K562 (cell line): Measurements from ENCODE around the gene KRI1. TPM values are rescaled to one million over a fixed set of nuclear protein-coding genes. Genes with fewer than 3 reads are reported as not detected.

Source experiments
- ATAC-seq: fragments of 200-7000 bp; cut with Tn5 transposase; 3 replicates; pipeline ENCODE4 v1.9.1; 2020; ENCODE audit warnings: moderate library complexity
- BruUV-seq: library from RNA; stranded (reverse); fragments of 400-500 nt; replicated peaks from 2 replicates; lab custom pipeline; 2021; lab: Mats Ljungman, UMichigan
- CTCF ChIA-PET: fragments of 300-600 bp; formaldehyde crosslinking; extraction: SDS; loops from one replicate; lab custom pipeline; 2021; ENCODE audit warnings: low intra/inter-chr PET ratio; lab: Yijun Ruan, JAX
- POLR2A ChIA-PET: fragments of 300-600, 350-650 bp; sonication (Branson Sonifier 250); formaldehyde crosslinking; extraction: SDS; loops from one replicate; lab custom pipeline; 2021; ENCODE audit warnings: antibody characterized with exemption, inconsistent platforms; lab: Yijun Ruan, JAX
- DNase-seq, 4 experiments: peaks; one replicate each; pipeline versions ENCODE4 v3.0.0 to v3.0.0-alpha.2; 2011 to 2018; ENCODE audit warnings: low spot score in 3 of 4, mixed read lengths in 3 of 4; ENCODE audit errors: extremely low read depth in 1 of 4
- FAIRE-seq: peaks from 2 replicates; lab custom pipeline; 2011; peaks lifted over from hg19 to GRCh38; lab: Jason Lieb, UNC
- H2AFZ ChIP-seq: 2 replicates; pipeline ENCODE4 v1.6.0; 2011; ENCODE audit warnings: low read depth, low read length, control low read depth, inconsistent platforms
- H3K27ac ChIP-seq: fragments of 200-600 bp; 3 replicates; pipeline ENCODE4 v1.8.0; 2011; ENCODE audit warnings: low read depth, mild to moderate bottlenecking, control low read depth, inconsistent platforms, low read length, moderate library complexity, mixed read lengths; ENCODE audit errors: extremely low read depth
- H3K27me3 ChIP-seq, 2 experiments: fragments of 300-600 bp in 1 of 2; 2 replicates in 1 of 2; 3 replicates in 1 of 2; pipeline versions ENCODE4 v1.6.0 to v1.8.0; 2011; ENCODE audit warnings: inconsistent platforms in 2 of 2, low read length in 2 of 2, mild to moderate bottlenecking in 1 of 2, mixed read lengths in 1 of 2, moderate library complexity in 1 of 2; ENCODE audit not compliant: control insufficient read depth in 2 of 2, insufficient read depth in 2 of 2
- H3K36me3 ChIP-seq: fragments of 300-600 bp; 3 replicates; pipeline ENCODE4 v1.8.0; 2011; ENCODE audit warnings: mild to moderate bottlenecking, low read length, inconsistent platforms; ENCODE audit not compliant: control insufficient read depth, insufficient read depth
- H3K4me1 ChIP-seq, 2 experiments: fragments of 200-600 bp in 1 of 2; replicated peaks in 1 of 2; 2 replicates in 1 of 2; 3 replicates in 1 of 2; pipeline versions ENCODE4 v1.5.1 to v1.8.0; 2011; ENCODE audit warnings: inconsistent platforms in 2 of 2, low read length in 2 of 2, mild to moderate bottlenecking in 1 of 2, mixed read lengths in 1 of 2, moderate library complexity in 1 of 2; ENCODE audit not compliant: control insufficient read depth in 2 of 2, insufficient read depth in 2 of 2
- H3K4me2 ChIP-seq: 2 replicates; pipeline ENCODE4 v1.6.1; 2011; ENCODE audit warnings: low read length, control low read depth, inconsistent platforms, mixed read lengths; ENCODE audit not compliant: insufficient read depth
- H3K4me3 ChIP-seq: fragments of 200-600 bp; sonication (generic), shearing (Covaris generic); 2 replicates; pipeline ENCODE4 v1.5.1; 2016; ENCODE audit warnings: control low read depth, inconsistent platforms
- H3K79me2 ChIP-seq: fragments of 200-600 bp; 3 replicates; pipeline ENCODE4 v1.8.0; 2011; ENCODE audit warnings: low read length, inconsistent platforms; ENCODE audit not compliant: control insufficient read depth, insufficient read depth
- H3K9ac ChIP-seq, 2 experiments: 2 replicates each; pipeline versions ENCODE4 v1.6.0 to v1.6.1; 2011; ENCODE audit warnings: low read depth in 2 of 2, low read length in 2 of 2, control low read depth in 1 of 2, inconsistent platforms in 1 of 2, mild to moderate bottlenecking in 1 of 2, mixed read lengths in 1 of 2; ENCODE audit not compliant: insufficient read depth in 1 of 2
- H3K9me1 ChIP-seq: one replicate; pipeline ENCODE4 v1.6.0; 2011; ENCODE audit warnings: inconsistent platforms, mild to moderate bottlenecking, low read length, moderate library complexity; ENCODE audit not compliant: control insufficient read depth, insufficient read depth
- H3K9me3 ChIP-seq: replicated peaks from 2 replicates; pipeline ENCODE4 v1.5.1; 2011; ENCODE audit warnings: low read depth, low read length, inconsistent platforms; ENCODE audit not compliant: control insufficient read depth, insufficient read depth
- H4K20me1 ChIP-seq: replicated peaks from 2 replicates; pipeline ENCODE4 v1.6.1; 2011; ENCODE audit warnings: low read length, inconsistent platforms, mixed read lengths; ENCODE audit not compliant: control insufficient read depth, insufficient read depth
- CBX3 ChIP-seq, 2 experiments: IDR thresholded peaks; 1 replicate in 1 of 2; 2 replicates in 1 of 2; pipeline ENCODE4 v1.6.1; 2012; ENCODE audit warnings: inconsistent platforms in 2 of 2, low read length in 2 of 2, borderline replicate concordance in 1 of 2, control low read depth in 1 of 2
- CBX5 ChIP-seq: IDR thresholded peaks from 2 replicates; pipeline ENCODE4 v1.6.1; 2014; ENCODE audit warnings: low read depth, borderline replicate concordance
- E2F6 ChIP-seq, 2 experiments: IDR thresholded peaks; 2 replicates each; pipeline ENCODE4 v1.6.1; 2011; ENCODE audit warnings: borderline replicate concordance in 1 of 2, control low read depth in 1 of 2, low read depth in 1 of 2, low read length in 1 of 2, mild to moderate bottlenecking in 1 of 2, mixed read lengths in 1 of 2, moderate library complexity in 1 of 2; ENCODE audit not compliant: insufficient read depth in 1 of 2, insufficient read length in 1 of 2, poor library complexity in 1 of 2, severe bottlenecking in 1 of 2; ENCODE audit errors: extremely low read depth in 1 of 2
- FOXA3 ChIP-seq, 2 experiments: fragments of 450-650 bp in 1 of 2; sonication (generic) in 1 of 2; formaldehyde crosslinking; IDR thresholded peaks in 1 of 2; conservative IDR thresholded peaks in 1 of 2; 2 replicates each; pipeline versions ENCODE4 v1.4.0 to v1.8.0; 2020 to 2022; ENCODE audit warnings: mild to moderate bottlenecking in 2 of 2, missing genetic modification reagents in 1 of 2
- FOXM1 ChIP-seq, 2 experiments: fragments of 450-650 bp in 1 of 2; sonication (generic) in 1 of 2; formaldehyde crosslinking in 1 of 2; IDR thresholded peaks; 2 replicates each; pipeline versions ENCODE4 v1.6.1 to v1.9.0; 2017 to 2022; ENCODE audit warnings: low read depth in 2 of 2, mild to moderate bottlenecking in 2 of 2, missing genetic modification reagents in 1 of 2, moderate library complexity in 1 of 2
- HDAC6 ChIP-seq: IDR thresholded peaks from 2 replicates; pipeline ENCODE4 v1.6.1; 2012; ENCODE audit warnings: low read depth, mild to moderate bottlenecking, control low read depth, inconsistent platforms, low read length, moderate library complexity
- KDM1A ChIP-seq, 2 experiments: fragments of 450-650 bp; IDR thresholded peaks; 2 replicates each; pipeline ENCODE4 v1.6.1; 2016; ENCODE audit warnings: mild to moderate bottlenecking in 2 of 2
- POLR2G ChIP-seq: fragments of 200-400 bp; formaldehyde crosslinking; IDR thresholded peaks from 2 replicates; pipeline ENCODE4 v1.6.1; 2017; ENCODE audit warnings: low read depth, mild to moderate bottlenecking, antibody characterized with exemption, low read length, moderate library complexity
- TAL1 ChIP-seq: fragments of 450-650 bp; IDR thresholded peaks from 2 replicates; pipeline ENCODE4 v1.6.1; 2016; ENCODE audit warnings: mild to moderate bottlenecking
- ZFP36 ChIP-seq: fragments of 150-350 bp; IDR thresholded peaks from 2 replicates; pipeline ENCODE4 v1.6.1; 2018; ENCODE audit warnings: low read length, low read depth; ENCODE audit not compliant: partially characterized antibody
- ZKSCAN3 ChIP-seq: fragments of 250-450 bp; sonication (Bioruptor Pico); IDR thresholded peaks from 2 replicates; pipeline ENCODE4 v1.4.0; 2020
- ZKSCAN8 ChIP-seq: fragments of 200-800 bp; sonication (Bioruptor generic); IDR thresholded peaks from 2 replicates; pipeline ENCODE4 v1.6.1; 2016; ENCODE audit warnings: missing genetic modification characterization, missing compliant biosample characterization
- ZNF695 ChIP-seq: fragments of 450-650 bp; formaldehyde crosslinking; IDR thresholded peaks from 2 replicates; pipeline ENCODE4 v1.4.0; 2020; ENCODE audit warnings: mild to moderate bottlenecking, moderate library complexity
- WGBS: fragments of 100-300 bp; shearing (Covaris generic); methylation state at CpG from one replicate; pipeline ENCODE4 v1.1.6; 2016; ENCODE audit warnings: low coverage, mixed read lengths; ENCODE audit not compliant: insufficient coverage; ENCODE audit errors: missing lambda C conversion rate; 5-methylcytosine and 5-hydroxymethylcytosine counted together
- in situ Hi-C: fragments of 300-500 bp; cut with MboI; formaldehyde crosslinking; loops from 4 replicates; pipeline ENCODE4 v1.15.0; 2018; ENCODE audit warnings: inconsistent platforms, mixed read lengths
- intact Hi-C: fragments of 100-400 bp; cut with micrococcal nuclease; formaldehyde crosslinking; loops from 2 replicates; pipeline ENCODE4 v1.14.2; 2022
- polyA plus RNA-seq, 8 experiments: library from polyadenylated mRNA; depleted of rRNA in 4 of 8; stranded (reverse) in 5 of 8; unstranded in 3 of 8; fragments of >200 nt; fragmentation: Nextera tagmentation in 2 of 8; fragmentation: Illumina TruSeq in 1 of 8; extraction: Ambion mirVana in 2 of 8; extraction: Trizol in 1 of 8; gene quantifications; 2 replicates each; pipeline versions ENCODE4 v1.2.1 to v1.2.3, GENCODE V29; 2011 to 2014; ENCODE audit warnings: inconsistent platforms in 1 of 8, missing spikeins in 1 of 8
- total RNA-seq, 7 experiments: library from RNA; depleted of rRNA in 6 of 7; stranded (reverse); fragments of >200 nt in 6 of 7; fragmentation: Illumina TruSeq in 2 of 7; extraction: Trizol in 2 of 7; gene quantifications; 2 replicates each; pipeline versions ENCODE4 v1.2.1 to v1.2.3, GENCODE V29; 2011 to 2021; ENCODE audit warnings: low replicate concordance in 1 of 7
- TF ChIP-seq, protein P1 (sequence below): fragments of 200-800 bp; sonication (Bioruptor generic); IDR thresholded peaks from 2 replicates; pipeline ENCODE4 v1.6.1; 2017; ENCODE audit warnings: missing genetic modification characterization, missing compliant biosample characterization

KRI1 gene
- total and polyA plus RNA-seq, 9 of the 15 experiments (the other 6 are each of a cell fraction or from before 2014, with no cell fraction given) = 1.1 to 50.7 (median 24.7) TPM

GRCh38 chr19:10544242-10544752 is 21.5 kb downstream of the KRI1 start (continued):
- TF ChIP-seq ZFP36 (peak; percentile 17), CBX3 (IDR thresholded peaks at IDR 0.05; ENCODE audit: borderline replicate concordance in 1 of 2, low read length in 2 of 2) (0 out of 3 replicates have a peak, but pooled peaks of 1 of the 2 experiments have one; percentile 12), KDM1A (IDR thresholded peaks at IDR 0.05) (peak in 1 of 2 experiments; percentile 89), FOXM1 (IDR thresholded peaks at IDR 0.05; ENCODE audit: low read depth) (0 out of 2 replicates have a peak, but pooled peaks have one; percentile 31), FOXM1 (CRISPR knock-in tag; IDR thresholded peaks at IDR 0.05; ENCODE audit: low read depth) (no peak), POLR2G (no peak)

DNA sequence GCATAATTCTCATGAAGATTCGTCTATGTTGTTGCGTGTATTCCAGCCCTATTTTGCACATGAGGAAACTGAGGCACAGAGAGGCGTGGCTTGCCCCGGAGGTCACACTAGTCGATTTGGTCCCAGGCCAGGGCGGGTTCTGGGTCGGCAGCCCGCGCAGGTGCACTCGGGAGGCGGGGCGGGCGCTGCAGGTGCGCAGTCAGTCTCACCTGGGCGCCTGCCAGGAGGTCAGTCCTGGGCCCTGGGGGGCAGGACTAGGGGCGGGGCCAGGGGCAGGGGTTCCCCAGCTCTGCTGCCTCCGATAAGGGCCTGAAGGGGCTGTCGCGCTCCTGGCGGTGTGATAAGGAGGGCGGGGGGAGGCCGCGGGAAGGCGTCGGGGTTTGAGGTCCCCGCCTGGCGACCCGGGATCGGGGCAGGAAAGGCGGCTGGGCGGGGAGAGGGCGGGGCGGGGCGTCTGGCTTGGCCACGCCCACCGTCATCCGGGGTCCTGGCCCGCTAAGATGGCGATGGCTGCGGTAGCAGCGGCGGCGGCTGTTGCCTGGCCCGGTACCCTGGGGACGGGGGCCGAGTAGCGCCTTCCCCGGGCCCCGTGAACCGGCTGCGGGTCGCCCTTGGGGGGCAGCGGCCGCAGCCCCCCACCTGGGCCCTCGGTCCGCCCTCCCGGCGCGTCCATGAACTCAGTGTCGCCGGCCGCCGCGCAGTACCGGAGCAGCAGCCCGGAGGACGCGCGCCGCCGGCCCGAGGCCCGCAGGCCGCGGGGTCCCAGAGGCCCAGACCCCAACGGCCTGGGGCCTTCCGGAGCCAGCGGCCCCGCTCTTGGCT is 22.2 kb downstream of the KRI1 start, which contains the start of gene ATG4D:
ATG4D (plus strand) TSS at position 485 of the 822 bp plus-strand sequence; CDS start at position 672, 187 bp downstream.
- H3K27me3 ChIP-seq = no peaks in the 10 kb centered on the region
- H3K27ac ChIP-seq = peak within 1 kb of the TSS; percentile 90
- peaks cover 26% of the 10 kb centered on the region; the same call in 2 of the 3 replicates for H3K36me3 ChIP-seq
- under 1% methylated on average over 45 of the region's 79 CpGs for WGBS
- H3K9ac ChIP-seq = peak within 1 kb of the TSS; percentile 97
- FAIRE-seq = peak; percentile 78
- no peaks in the 10 kb centered on the region for H3K9me3 ChIP-seq
- intact Hi-C loops (loop anchor here (1.0 to 5.0 kb wide), 3 partner anchors 22 to 39 kb away; no protein-coding TSS in a partner anchor), in situ Hi-C loops (no loop called here)
- peak; percentile 97 to 99 (median 99) for DNase-seq
- peaks cover 29% of the 10 kb centered on the region for H3K79me2 ChIP-seq
- peak within 1 kb of the TSS; percentile 87 for H2AFZ ChIP-seq
- no peaks in the 10 kb centered on the region for H3K9me1 ChIP-seq
- BruUV-seq = no TSS peak
- peak within 1 kb of the TSS; percentile 97 for H3K4me3 ChIP-seq
- H4K20me1 ChIP-seq = peaks cover 4% of the 10 kb centered on the region
- ATAC-seq = peak; percentile 87
- H3K4me1 ChIP-seq = peaks cover 6 to 43% of the 10 kb centered on the region in 2 experiments; a peak in 4 of 5 replicates
- CTCF ChIA-PET = no interaction called here
- POLR2A ChIA-PET = interaction anchor here (0.6 to 2.9 kb wide), 8 partner anchors 10 to 795 kb away, joined by 3 to 12 read pairs (median 3); partner anchors contain the start of gene KRI1
- peak within 1 kb of the TSS; percentile 87 for H3K4me2 ChIP-seq
- peak in 1 of 2 experiments; percentile 15 for TF ChIP-seq E2F6 (IDR thresholded peaks at IDR 0.05; ENCODE audit: borderline replicate concordance in 1 of 2, extremely low read depth in 1 of 2, insufficient read depth in 1 of 2, insufficient read length in 1 of 2, low read depth in 1 of 2, low read length in 1 of 2, poor library complexity in 1 of 2, severe bottlenecking in 1 of 2)
- no peak for TF ChIP-seq ZKSCAN8 (CRISPR knock-in tag)
- TF ChIP-seq FOXA3 (CRISPR knock-in tag; conservative IDR thresholded peaks at IDR 0.05 in 1 of 2, IDR thresholded peaks at IDR 0.05 in 1 of 2) = no peak
- no peak for TF ChIP-seq ZKSCAN3 (CRISPR knock-in tag)
- no peak for TF ChIP-seq CBX5
- TF ChIP-seq, protein P1, sequence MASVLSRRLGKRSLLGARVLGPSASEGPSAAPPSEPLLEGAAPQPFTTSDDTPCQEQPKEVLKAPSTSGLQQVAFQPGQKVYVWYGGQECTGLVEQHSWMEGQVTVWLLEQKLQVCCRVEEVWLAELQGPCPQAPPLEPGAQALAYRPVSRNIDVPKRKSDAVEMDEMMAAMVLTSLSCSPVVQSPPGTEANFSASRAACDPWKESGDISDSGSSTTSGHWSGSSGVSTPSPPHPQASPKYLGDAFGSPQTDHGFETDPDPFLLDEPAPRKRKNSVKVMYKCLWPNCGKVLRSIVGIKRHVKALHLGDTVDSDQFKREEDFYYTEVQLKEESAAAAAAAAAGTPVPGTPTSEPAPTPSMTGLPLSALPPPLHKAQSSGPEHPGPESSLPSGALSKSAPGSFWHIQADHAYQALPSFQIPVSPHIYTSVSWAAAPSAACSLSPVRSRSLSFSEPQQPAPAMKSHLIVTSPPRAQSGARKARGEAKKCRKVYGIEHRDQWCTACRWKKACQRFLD (CRISPR knock-in tag) = peak; percentile 88; the same call in 1 of the 2 replicates
- no peak for TF ChIP-seq ZNF695 (CRISPR knock-in tag)
- no peak for TF ChIP-seq HDAC6
- peak; percentile 94 for TF ChIP-seq TAL1
